H1 (cell line): ENCODE data around the gene UNK. TPM values are rescaled to one million over a fixed set of nuclear protein-coding genes. Genes with fewer than 3 reads are reported as not detected.

Experiments used
- EGR1 ChIP-seq: IDR thresholded peaks from 2 replicates; pipeline ENCODE4 v1.6.1; 2011; ENCODE audit warnings: low read depth, low read length, borderline replicate concordance
- JUND ChIP-seq: IDR thresholded peaks from 2 replicates; pipeline ENCODE4 v1.6.1; 2011; ENCODE audit warnings: mild to moderate bottlenecking, improper control_type of control experiment, low read length
- POU5F1 ChIP-seq: IDR thresholded peaks from 2 replicates; pipeline ENCODE4 v1.6.1; 2011; ENCODE audit warnings: low read depth, mild to moderate bottlenecking, low read length, moderate library complexity
- SP1 ChIP-seq: IDR thresholded peaks from 2 replicates; pipeline ENCODE4 v1.6.1; 2011; ENCODE audit warnings: low read depth, low read length
- polyA plus RNA-seq, 7 experiments: library from polyadenylated mRNA; depleted of rRNA in 3 of 7; stranded (reverse) in 5 of 7; unstranded in 2 of 7; fragments of >200 nt in 5 of 7; fragments of 200-250 nt in 2 of 7; gene quantifications; 1 replicate in 5 of 7; 2 replicates in 1 of 7; 4 replicates in 1 of 7; pipeline versions ENCODE4 v1.2.1 to v1.2.3, GENCODE V29; 2011 to 2013; ENCODE audit warnings: missing spikeins in 2 of 7, mixed read lengths in 2 of 7
- total RNA-seq: library from RNA; stranded (reverse); fragmentation: NEBNext Ultra II Directional; extraction: Animal tissue kit (Norgen Biotek cat#: 25700); gene quantifications from 2 replicates; pipeline ENCODE4 v1.2.1, GENCODE V29; 2021

UNK gene
- total and polyA plus RNA-seq, 2 of the 8 experiments (the other 6 are each of a cell fraction or from before 2014, with no cell fraction given) = 24.2 to 33.3 TPM

DNA sequence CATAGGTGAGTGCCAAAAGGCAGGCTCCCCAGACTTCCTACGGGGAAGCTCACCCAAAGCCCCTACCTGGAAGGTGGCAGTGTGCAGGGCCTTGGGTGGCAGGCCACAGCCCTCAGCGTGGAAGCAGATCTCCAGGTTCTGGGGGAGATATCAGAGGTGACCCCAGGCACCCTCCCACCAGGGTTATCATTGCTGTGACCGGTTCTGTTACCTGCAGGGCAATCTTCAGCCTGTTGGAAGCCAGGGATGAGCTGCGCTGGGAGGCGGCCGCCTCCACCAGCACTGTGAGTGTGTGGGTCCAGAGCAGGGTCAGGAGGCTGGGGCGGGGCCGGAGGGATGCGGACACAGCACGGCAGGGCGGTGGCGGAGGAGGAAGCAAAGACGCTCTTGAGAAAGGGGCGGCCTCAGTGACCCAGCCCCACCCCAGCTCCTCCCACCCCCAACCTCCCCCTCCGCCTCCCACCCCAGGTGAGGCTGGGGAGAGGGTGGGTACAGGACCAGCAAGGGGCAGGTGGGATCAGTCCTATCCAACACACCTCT lies 46.5 kb downstream of the UNK start (continued):
- no peak for TF ChIP-seq JUND
- TF ChIP-seq POU5F1 = no peak
- TF ChIP-seq EGR1 = no peak
- no peak for TF ChIP-seq SP1
